SK-N-SH treated with all-trans-retinoic acid at 6 μM for 48 hours (cell line): ENCODE results near the gene PSMF1.

Source experiments
- ARNTL ChIP-seq: fragments of 450-650 bp; formaldehyde crosslinking; IDR thresholded peaks from 2 replicates; pipeline ENCODE4 v1.5.0; 2020; ENCODE audit warnings: low read depth, mild to moderate bottlenecking, moderate library complexity, borderline replicate concordance
- CREB5 ChIP-seq: fragments of 250-450 bp; sonication (Bioruptor Pico); IDR thresholded peaks from 2 replicates; pipeline ENCODE4 v1.5.1; 2020; ENCODE audit warnings: low read depth, mild to moderate bottlenecking, moderate library complexity
- CSDC2 ChIP-seq: fragments of 250-450 bp; sonication (Bioruptor Pico); IDR thresholded peaks from 2 replicates; pipeline ENCODE4 v1.5.0; 2020; ENCODE audit warnings: mild to moderate bottlenecking, moderate library complexity
- CSRNP3 ChIP-seq: fragments of 250-450 bp; sonication (Bioruptor Pico); IDR thresholded peaks from 2 replicates; pipeline ENCODE4 v1.5.1; 2021; ENCODE audit warnings: mild to moderate bottlenecking, moderate library complexity
- PATZ1 ChIP-seq: fragments of 250-450 bp; sonication (Bioruptor Pico); IDR thresholded peaks from 2 replicates; pipeline ENCODE4 v1.8.0; 2020; ENCODE audit warnings: mild to moderate bottlenecking, moderate library complexity, borderline replicate concordance
- RARB ChIP-seq: fragments of 250-450 bp; sonication (Bioruptor Pico); IDR thresholded peaks from 2 replicates; pipeline ENCODE4 v1.8.0; 2021; ENCODE audit warnings: mild to moderate bottlenecking, moderate library complexity
- SNAI2 ChIP-seq: fragments of 250-450 bp; sonication (Bioruptor Pico); IDR thresholded peaks from 2 replicates; pipeline ENCODE4 v1.5.0; 2020; ENCODE audit warnings: mild to moderate bottlenecking, moderate library complexity
- TOX ChIP-seq: fragments of 250-450 bp; sonication (Bioruptor Pico); IDR thresholded peaks from 2 replicates; pipeline ENCODE4 v1.8.0; 2021; ENCODE audit warnings: mild to moderate bottlenecking, moderate library complexity, borderline replicate concordance
- ZFP30 ChIP-seq: fragments of 450-650 bp; formaldehyde crosslinking; IDR thresholded peaks from 2 replicates; pipeline ENCODE4 v1.5.0; 2022; ENCODE audit warnings: mild to moderate bottlenecking, moderate library complexity
- ZNF70 ChIP-seq: fragments of 450-650 bp; formaldehyde crosslinking; IDR thresholded peaks from 2 replicates; pipeline ENCODE4 v1.5.0; 2020; ENCODE audit warnings: mild to moderate bottlenecking, moderate library complexity

GRCh38 chr20:1125277-1125676, 6.9 kb downstream of the PSMF1 start:
- TF ChIP-seq TOX (no peak), CREB5 (CRISPR knock-in tag) (no peak), PATZ1 (CRISPR knock-in tag) (no peak), ZFP30 (no peak), ARNTL (CRISPR knock-in tag) (no peak), CSRNP3 (no peak), SNAI2 (CRISPR knock-in tag) (no peak), RARB (CRISPR knock-in tag) (no peak), ZNF70 (no peak), CSDC2 (CRISPR knock-in tag) (no peak)
